IMR-90 (cell line): ENCODE results near the gene AKAP8L. TPM values are rescaled to one million over a fixed set of nuclear protein-coding genes. Genes with fewer than 3 reads are reported as not detected.

Source experiments
- ATAC-seq: fragments of 200-7000 bp; cut with Tn5 transposase; 2 replicates; pipeline ENCODE4 v1.9.1; 2020; ENCODE audit warnings: low read depth, mild to moderate bottlenecking, moderate library complexity
- BruUV-seq: library from RNA; stranded (reverse); fragments of 400-500 nt; replicated peaks from 2 replicates; lab custom pipeline; 2021; lab: Mats Ljungman, UMichigan
- CTCF ChIA-PET: fragments of 300-600 bp; formaldehyde crosslinking; extraction: SDS; loops from one replicate; lab custom pipeline; 2021; ENCODE audit warnings: antibody characterized with exemption; lab: Yijun Ruan, JAX
- POLR2A ChIA-PET: fragments of 300-600 bp; sonication (Branson Sonifier 250); formaldehyde crosslinking; loops from one replicate; lab custom pipeline; 2022; ENCODE audit warnings: antibody characterized with exemption; ENCODE audit not compliant: unreplicated experiment; lab: Charles Lee
- DNase-seq: peaks from one replicate; pipeline ENCODE4 v3.0.0; 2013
- H2AFZ ChIP-seq: replicated peaks from 2 replicates; pipeline ENCODE3; 2013; ENCODE audit warnings: low read length, mild to moderate bottlenecking; ENCODE audit not compliant: poor library complexity
- H2AK5ac ChIP-seq: 2 replicates; pipeline ENCODE4 v1.6.1; 2013; ENCODE audit warnings: low read depth, low read length, inconsistent platforms
- H2AK9ac ChIP-seq: replicated peaks from 2 replicates; pipeline ENCODE3; 2013; ENCODE audit warnings: mild to moderate bottlenecking, low read depth, low read length, moderate library complexity; ENCODE audit not compliant: poor library complexity
- H2BK120ac ChIP-seq: 2 replicates; pipeline ENCODE4 v1.6.1; 2013; ENCODE audit warnings: low read depth, low read length, inconsistent platforms
- H2BK15ac ChIP-seq: 3 replicates; pipeline ENCODE4 v1.6.1; 2013; ENCODE audit warnings: low read depth, low read length, inconsistent platforms
- H2BK20ac ChIP-seq: 2 replicates; pipeline ENCODE4 v1.6.1; 2013; ENCODE audit warnings: low read depth, mild to moderate bottlenecking, inconsistent platforms, low read length, moderate library complexity
- H2BK5ac ChIP-seq: 2 replicates; pipeline ENCODE4 v1.6.1; 2013; ENCODE audit warnings: mild to moderate bottlenecking, low read depth, low read length, inconsistent platforms; ENCODE audit not compliant: poor library complexity, severe bottlenecking
- H3K14ac ChIP-seq: replicated peaks from 2 replicates; pipeline ENCODE4 v1.6.1; 2013; ENCODE audit warnings: low read depth, low read length, inconsistent platforms
- H3K18ac ChIP-seq: 2 replicates; pipeline ENCODE4 v1.6.1; 2013; ENCODE audit warnings: low read depth, low read length, control low read depth
- H3K23ac ChIP-seq: 2 replicates; pipeline ENCODE4 v1.6.1; 2013; ENCODE audit warnings: low read depth, low read length, inconsistent platforms
- H3K27ac ChIP-seq: 2 replicates; pipeline ENCODE4 v1.5.1; 2013; ENCODE audit warnings: mild to moderate bottlenecking, control low read depth, low read length; ENCODE audit not compliant: insufficient read depth
- H3K27me3 ChIP-seq: 2 replicates; pipeline ENCODE4 v1.6.1; 2013; ENCODE audit warnings: low read length; ENCODE audit not compliant: control insufficient read depth, insufficient read depth
- H3K36me3 ChIP-seq: 2 replicates; pipeline ENCODE4 v1.6.1; 2013; ENCODE audit warnings: low read length, mixed read lengths; ENCODE audit not compliant: control insufficient read depth, insufficient read depth
- H3K4ac ChIP-seq: 2 replicates; pipeline ENCODE4 v1.6.1; 2013; ENCODE audit warnings: low read depth, low read length, inconsistent platforms
- H3K4me1 ChIP-seq: 2 replicates; pipeline ENCODE4 v1.6.1; 2013; ENCODE audit warnings: low read length, mixed read lengths; ENCODE audit not compliant: control insufficient read depth, insufficient read depth
- H3K4me2 ChIP-seq: 2 replicates; pipeline ENCODE4 v1.6.1; 2013; ENCODE audit warnings: low read depth, mild to moderate bottlenecking, control low read depth, low read length, moderate library complexity
- H3K4me3 ChIP-seq: 2 replicates; pipeline ENCODE4 v1.5.1; 2013; ENCODE audit warnings: low read depth, mild to moderate bottlenecking, control low read depth, low read length, moderate library complexity; ENCODE audit not compliant: insufficient read depth
- H3K56ac ChIP-seq: 2 replicates; pipeline ENCODE4 v1.6.1; 2013; ENCODE audit warnings: low read length, inconsistent platforms; ENCODE audit not compliant: insufficient read depth; ENCODE audit errors: extremely low read depth
- H3K79me1 ChIP-seq, 2 experiments: 2 replicates each; pipeline ENCODE4 v1.6.1; 2013; ENCODE audit warnings: low read length in 2 of 2, inconsistent platforms in 1 of 2, low read depth in 1 of 2
- H3K9ac ChIP-seq: 2 replicates; pipeline ENCODE4 v1.6.1; 2013; ENCODE audit warnings: low read depth, low read length, control low read depth
- H3K9me1 ChIP-seq: 2 replicates; pipeline ENCODE4 v1.6.1; 2013; ENCODE audit warnings: low read length, inconsistent platforms; ENCODE audit not compliant: insufficient read depth
- H3K9me3 ChIP-seq: 2 replicates; pipeline ENCODE4 v1.6.1; 2013; ENCODE audit warnings: low read length; ENCODE audit not compliant: control insufficient read depth, insufficient read depth
- H4K20me1 ChIP-seq: 2 replicates; pipeline ENCODE4 v1.6.1; 2013; ENCODE audit warnings: low read length, inconsistent platforms; ENCODE audit not compliant: insufficient read depth
- H4K5ac ChIP-seq: 2 replicates; pipeline ENCODE4 v1.6.1; 2013; ENCODE audit warnings: mild to moderate bottlenecking, low read depth, low read length, control low read depth
- H4K8ac ChIP-seq, 2 experiments: 2 replicates each; pipeline ENCODE4 v1.6.1; 2013; ENCODE audit warnings: low read depth in 2 of 2, low read length in 2 of 2, control low read depth in 1 of 2, inconsistent platforms in 1 of 2
- H4K91ac ChIP-seq: 2 replicates; pipeline ENCODE4 v1.6.1; 2013; ENCODE audit warnings: low read depth, low read length, inconsistent platforms; ENCODE audit not compliant: insufficient read depth
- BHLHE40 ChIP-seq: fragments of 150-350 bp; IDR thresholded peaks from 2 replicates; pipeline ENCODE4 v1.6.1; 2016; ENCODE audit warnings: mild to moderate bottlenecking, low read depth, low read length
- CEBPB ChIP-seq: IDR thresholded peaks from 2 replicates; pipeline ENCODE4 v1.6.1; 2012; ENCODE audit warnings: low read depth, low read length, improper control_type of control experiment
- CHD1 ChIP-seq: IDR thresholded peaks from 2 replicates; pipeline ENCODE4 v1.6.1; 2012; ENCODE audit warnings: low read depth, low read length, improper control_type of control experiment
- FOS ChIP-seq: fragments of 150-350 bp; IDR thresholded peaks from 2 replicates; pipeline ENCODE4 v1.6.1; 2016; ENCODE audit warnings: low read depth, low read length
- MAFK ChIP-seq: IDR thresholded peaks from 2 replicates; pipeline ENCODE4 v1.6.1; 2012; ENCODE audit warnings: low read depth, low read length, improper control_type of control experiment
- MXI1 ChIP-seq: IDR thresholded peaks from 2 replicates; pipeline ENCODE4 v1.6.1; 2012; ENCODE audit warnings: low read depth, mild to moderate bottlenecking, low read length, moderate library complexity, borderline replicate concordance
- NFE2L2 ChIP-seq: fragments of 150-350 bp; IDR thresholded peaks from 2 replicates; pipeline ENCODE4 v1.6.1; 2016; ENCODE audit warnings: low read depth, mild to moderate bottlenecking, low read length
- POLR2A ChIP-seq: IDR thresholded peaks from 2 replicates; pipeline ENCODE4 v1.6.1; 2012; ENCODE audit warnings: mild to moderate bottlenecking, low read depth, low read length
- RCOR1 ChIP-seq: IDR thresholded peaks from 2 replicates; pipeline ENCODE4 v1.6.1; 2012; ENCODE audit warnings: mild to moderate bottlenecking, low read length, improper control_type of control experiment; ENCODE audit not compliant: insufficient replicate concordance
- RFX5 ChIP-seq: IDR thresholded peaks from 2 replicates; pipeline ENCODE4 v1.8.0; 2012; ENCODE audit warnings: low read depth, mild to moderate bottlenecking, low read length, moderate library complexity
- SMC3 ChIP-seq: fragments of 150-350 bp; IDR thresholded peaks from 2 replicates; pipeline ENCODE4 v1.6.1; 2016; ENCODE audit warnings: low read depth, mild to moderate bottlenecking, antibody characterized with exemption, low read length, moderate library complexity
- USF2 ChIP-seq: fragments of 150-350 bp; IDR thresholded peaks from 2 replicates; pipeline ENCODE4 v1.6.1; 2017; ENCODE audit warnings: mild to moderate bottlenecking, antibody characterized with exemption, low read length, low read depth
- WGBS, 2 experiments: methylation state at CpG; one replicate each; pipeline versions ENCODE4 v1.1.5 to v1.1.7; 2013; ENCODE audit warnings: missing lambda C conversion rate in 2 of 2; ENCODE audit not compliant: insufficient read length in 1 of 2; ENCODE audit errors: extremely low coverage in 2 of 2; 5-methylcytosine and 5-hydroxymethylcytosine counted together
- dilution Hi-C: fragments of 300-500 bp; cut with HindIII; formaldehyde crosslinking; loops from one replicate; pipeline ENCODE4 v1.14.3; 2018; ENCODE audit warnings: low sequenced_read_pairs; ENCODE audit not compliant: unreplicated experiment
- in situ Hi-C: fragments of 300-500 bp; cut with MboI; formaldehyde crosslinking; loops from 3 replicates; pipeline ENCODE4 v1.14.3; 2019; ENCODE audit warnings: low sequenced_read_pairs, inconsistent platforms, mixed read lengths
- intact Hi-C: fragments of 100-400 bp; cut with micrococcal nuclease; formaldehyde crosslinking; loops from 2 replicates; pipeline ENCODE4 v1.10.0; 2022
- polyA plus RNA-seq, 3 experiments: library from polyadenylated mRNA; depleted of rRNA; stranded (reverse); fragments of >200 nt; gene quantifications; 2 replicates each; pipeline ENCODE4 v1.2.3, GENCODE V29; 2012; ENCODE audit warnings: low replicate concordance in 1 of 3
- total RNA-seq: library from RNA; depleted of rRNA; stranded (reverse); fragments of >200 nt; gene quantifications from 2 replicates; pipeline ENCODE4 v1.2.3, GENCODE V29; 2012
- TF ChIP-seq, protein P1 (sequence below): fragments of 150-350 bp; IDR thresholded peaks from 2 replicates; pipeline ENCODE4 v1.6.1; 2016; ENCODE audit warnings: low read depth, mild to moderate bottlenecking, low read length, moderate library complexity, borderline replicate concordance

Gene AKAP8L
- total and polyA plus RNA-seq, 2 of the 4 experiments (the other 2 are of a cell fraction), result 43.1 to 44.6 TPM

GRCh38 chr19:15463861-15464371, 45.1 kb upstream of the AKAP8L start:
- intact Hi-C loops, result no loop called here
- CTCF ChIA-PET, result no interaction called here
- 38% methylated on average over 9 of the region's 25 CpGs; no CpG with 5 or more reads in 1 of the 2 experiments for WGBS, 2 experiments

More at GRCh38 chr19:15463861-15464371, 45.1 kb upstream of the AKAP8L start:
- H3K9ac ChIP-seq, result no peak overlapping the region
- H2AK5ac ChIP-seq, result no peak overlapping the region
- no peak for TF ChIP-seq USF2
- no peak for TF ChIP-seq BHLHE40
- TF ChIP-seq, protein P1, sequence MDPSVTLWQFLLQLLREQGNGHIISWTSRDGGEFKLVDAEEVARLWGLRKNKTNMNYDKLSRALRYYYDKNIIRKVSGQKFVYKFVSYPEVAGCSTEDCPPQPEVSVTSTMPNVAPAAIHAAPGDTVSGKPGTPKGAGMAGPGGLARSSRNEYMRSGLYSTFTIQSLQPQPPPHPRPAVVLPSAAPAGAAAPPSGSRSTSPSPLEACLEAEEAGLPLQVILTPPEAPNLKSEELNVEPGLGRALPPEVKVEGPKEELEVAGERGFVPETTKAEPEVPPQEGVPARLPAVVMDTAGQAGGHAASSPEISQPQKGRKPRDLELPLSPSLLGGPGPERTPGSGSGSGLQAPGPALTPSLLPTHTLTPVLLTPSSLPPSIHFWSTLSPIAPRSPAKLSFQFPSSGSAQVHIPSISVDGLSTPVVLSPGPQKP, result no peak
- no peak for TF ChIP-seq RCOR1
- no peak for TF ChIP-seq MXI1
- no peak for TF ChIP-seq SMC3
- no peak for TF ChIP-seq CEBPB
- no peak for TF ChIP-seq POLR2A
- TF ChIP-seq MAFK, result no peak
- TF ChIP-seq CHD1, result no peak
- no peak for TF ChIP-seq NFE2L2
- TF ChIP-seq FOS, result no peak
- TF ChIP-seq RFX5, result no peak
- no peak overlapping the region for H4K5ac ChIP-seq
- H3K27ac ChIP-seq, result no peak overlapping the region
- H3K9me1 ChIP-seq, result no peaks in the 10 kb centered on the region
- H2AFZ ChIP-seq, result no peak overlapping the region
- H3K18ac ChIP-seq, result no peak overlapping the region
- H3K36me3 ChIP-seq, result no peaks in the 10 kb centered on the region
- ATAC-seq, result no peak
- no peak overlapping the region for H3K4me2 ChIP-seq
- H3K23ac ChIP-seq, result no peak overlapping the region
- no peaks in the 10 kb centered on the region for H3K4me1 ChIP-seq
- POLR2A ChIA-PET, result no interaction called here
- H2BK5ac ChIP-seq, result no peak overlapping the region
- no peak overlapping the region for H3K4me3 ChIP-seq
- H3K9me3 ChIP-seq, result no peaks in the 10 kb centered on the region
- no peak for DNase-seq
- H2AK9ac ChIP-seq, result no peak overlapping the region
- no peak overlapping the region for H4K8ac ChIP-seq
- in situ Hi-C loops (no loop called here), dilution Hi-C loops (no loop called here)
- H3K14ac ChIP-seq, result no peak overlapping the region
- H3K27me3 ChIP-seq, result peaks cover 27% of the 10 kb centered on the region
- no peaks in the 10 kb centered on the region for H3K79me1 ChIP-seq
- H3K56ac ChIP-seq, result no peak overlapping the region
- H4K20me1 ChIP-seq, result no peaks in the 10 kb centered on the region
- H2BK15ac ChIP-seq, result no peak overlapping the region
- H4K91ac ChIP-seq, result no peak overlapping the region
- no peak overlapping the region for H2BK20ac ChIP-seq
- no peak overlapping the region for H2BK120ac ChIP-seq
- H3K4ac ChIP-seq, result no peak overlapping the region
- no TSS peak for BruUV-seq
